K562 (cell line): Measurements from ENCODE around the gene LRP1.

Experiments
- GMEB1 ChIP-seq: fragments of 250-450 bp; sonication (Bioruptor Pico); IDR thresholded peaks from 2 replicates; pipeline ENCODE4 v1.4.0; 2020; ENCODE audit warnings: mild to moderate bottlenecking
- HIVEP1 ChIP-seq: fragments of 250-450 bp; sonication (Bioruptor Pico); IDR thresholded peaks from 2 replicates; pipeline ENCODE4 v1.4.0; 2020; ENCODE audit warnings: mild to moderate bottlenecking
- HMG20A ChIP-seq: fragments of 450-650 bp; formaldehyde crosslinking; conservative IDR thresholded peaks from 2 replicates; pipeline ENCODE4 v1.4.0; 2020; ENCODE audit warnings: mild to moderate bottlenecking, mixed read lengths
- MTA3 ChIP-seq: fragments of 450-650 bp; formaldehyde crosslinking; IDR thresholded peaks from 2 replicates; pipeline ENCODE4 v1.6.1; 2017; ENCODE audit warnings: mild to moderate bottlenecking, borderline replicate concordance
- NFXL1 ChIP-seq: fragments of 450-650 bp; formaldehyde crosslinking; IDR thresholded peaks from 2 replicates; pipeline ENCODE4 v1.4.0; 2021; ENCODE audit warnings: mild to moderate bottlenecking
- POLR2A ChIP-seq: fragments of 450-650 bp; conservative IDR thresholded peaks from 2 replicates; pipeline ENCODE4 v1.6.1; 2016
- POLR2AphosphoS2 ChIP-seq: IDR thresholded peaks from 2 replicates; pipeline ENCODE4 v1.6.1; 2012; ENCODE audit warnings: low read length, improper control_type of control experiment
- SP1 ChIP-seq: sonication (generic); formaldehyde crosslinking; IDR thresholded peaks from 2 replicates; pipeline ENCODE4 v1.8.1; 2022; ENCODE audit warnings: mild to moderate bottlenecking, missing genetic modification reagents
- ZNF780A ChIP-seq: fragments of 250-450 bp; sonication (Bioruptor Pico); IDR thresholded peaks from 2 replicates; pipeline ENCODE4 v1.5.0; 2021; ENCODE audit warnings: mild to moderate bottlenecking
- TF ChIP-seq, protein P1 (sequence below): fragments of 250-450 bp; sonication (Bioruptor Pico); IDR thresholded peaks from 2 replicates; pipeline ENCODE4 v1.4.0; 2020; ENCODE audit warnings: mild to moderate bottlenecking, moderate library complexity

DNA sequence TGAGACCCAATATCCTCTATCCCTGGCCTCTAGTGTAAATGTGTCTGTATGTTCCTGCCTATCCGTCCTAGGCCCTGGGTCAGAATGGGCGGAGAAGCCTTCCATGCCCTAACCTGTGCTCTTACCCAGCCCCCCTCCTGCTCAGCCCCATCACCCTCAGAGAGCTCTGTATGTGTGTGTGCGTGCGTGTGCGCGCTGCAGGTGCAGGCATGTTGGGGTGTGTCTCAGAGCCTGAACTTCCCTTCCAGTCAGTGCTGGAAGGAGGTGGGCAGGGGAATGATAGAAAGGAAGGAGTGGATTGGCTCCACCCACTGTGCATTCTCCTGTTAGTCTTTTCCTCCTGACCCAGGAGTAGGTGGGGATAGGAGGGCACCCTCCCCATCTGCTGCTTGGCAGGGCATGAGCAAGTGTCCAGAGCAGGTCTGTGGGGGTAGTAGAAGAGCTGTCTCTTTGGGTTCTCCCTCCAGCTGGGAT is 32.1 kb upstream of the LRP1 start:
- TF ChIP-seq MTA3, result no peak
- TF ChIP-seq, protein P1, sequence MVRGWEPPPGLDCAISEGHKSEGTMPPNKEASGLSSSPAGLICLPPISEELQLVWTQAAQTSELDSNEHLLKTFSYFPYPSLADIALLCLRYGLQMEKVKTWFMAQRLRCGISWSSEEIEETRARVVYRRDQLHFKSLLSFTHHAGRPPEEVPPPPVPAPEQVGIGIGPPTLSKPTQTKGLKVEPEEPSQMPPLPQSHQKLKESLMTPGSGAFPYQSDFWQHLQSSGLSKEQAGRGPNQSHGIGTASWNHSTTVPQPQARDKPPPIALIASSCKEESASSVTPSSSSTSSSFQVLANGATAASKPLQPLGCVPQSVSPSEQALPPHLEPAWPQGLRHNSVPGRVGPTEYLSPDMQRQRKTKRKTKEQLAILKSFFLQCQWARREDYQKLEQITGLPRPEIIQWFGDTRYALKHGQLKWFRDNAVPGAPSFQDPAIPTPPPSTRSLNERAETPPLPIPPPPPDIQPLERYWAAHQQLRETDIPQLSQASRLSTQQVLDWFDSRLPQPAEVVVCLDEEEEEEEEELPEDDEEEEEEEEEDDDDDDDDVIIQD (CRISPR knock-in tag), result no peak
- TF ChIP-seq POLR2AphosphoS2, result 0 out of 2 replicates have a peak, but pooled peaks have one; percentile 7
- TF ChIP-seq HIVEP1 (CRISPR knock-in tag), result no peak
- TF ChIP-seq ZNF780A, result no peak
- TF ChIP-seq HMG20A (CRISPR knock-in tag), result no peak
- TF ChIP-seq POLR2A, result peak; percentile 55; the same call in 1 of the 2 replicates
- TF ChIP-seq GMEB1 (CRISPR knock-in tag), result no peak
- TF ChIP-seq SP1 (CRISPR knock-in tag), result no peak
- TF ChIP-seq NFXL1, result no peak
